UCSD-AML1 (cell line): Measurements from ENCODE around the gene SBK3.
A peak's percentile ranks its signal among the peaks of the same experiment; 100 is the strongest.
"Not testable (repeated sequence)": the region's sequence is repeated elsewhere in the genome, so short reads cannot be mapped to it uniquely, and the experiment has no call there.

ENCODE experiments used
- DNase-seq: peaks from one replicate; lab custom pipeline; 2025; ENCODE audit not compliant: unreplicated experiment; lab: John Stamatoyannopoulos, UW

Gene SBK3

DNA sequence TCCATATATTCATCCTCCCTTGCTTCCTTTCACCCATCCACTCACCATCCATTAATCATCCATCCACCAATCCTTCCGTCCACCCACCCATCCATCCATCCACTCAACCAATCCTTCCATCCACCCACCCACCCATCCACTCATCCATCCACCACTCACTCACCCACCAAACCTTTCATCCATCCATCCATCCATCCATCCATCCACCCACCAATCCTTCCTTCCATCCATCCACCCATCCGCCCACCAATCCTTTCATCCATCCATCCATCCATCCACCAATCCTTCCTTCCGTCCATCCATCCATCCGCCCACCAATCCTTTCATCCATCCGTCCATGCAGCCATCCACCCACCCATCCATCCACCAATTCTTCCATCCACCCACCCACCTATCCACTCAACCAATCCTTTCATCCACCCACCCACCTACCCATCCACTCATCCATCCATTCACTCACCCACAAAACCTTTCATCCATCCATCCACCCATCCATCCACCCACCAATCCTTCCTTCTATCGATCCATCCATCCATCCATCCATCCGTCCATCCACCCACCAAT is 3.0 kb downstream of the SBK3 start:
- DNase-seq, result no peak

DNA sequence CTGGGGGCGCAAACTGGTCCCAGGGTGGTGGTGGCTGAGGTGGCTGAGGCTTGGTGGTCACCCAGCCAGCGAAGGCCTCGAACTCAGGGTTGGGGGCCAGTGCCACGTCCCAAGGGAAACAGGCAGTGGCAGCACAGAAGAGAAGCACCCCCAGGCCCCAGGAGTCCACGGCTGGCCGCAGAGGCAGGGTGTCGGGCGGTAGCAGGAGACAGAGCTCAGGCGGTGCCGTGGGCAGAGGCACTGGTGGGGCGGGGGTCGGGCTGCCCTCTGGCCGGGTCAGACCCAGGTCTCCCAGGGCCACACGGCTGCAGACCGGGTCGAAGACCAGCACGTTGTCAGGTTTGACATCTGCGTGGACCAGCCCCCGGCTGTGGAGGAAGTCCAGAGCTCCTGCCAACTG is 4.3 kb downstream of the SBK3 start:
- DNase-seq, result no peak

DNA sequence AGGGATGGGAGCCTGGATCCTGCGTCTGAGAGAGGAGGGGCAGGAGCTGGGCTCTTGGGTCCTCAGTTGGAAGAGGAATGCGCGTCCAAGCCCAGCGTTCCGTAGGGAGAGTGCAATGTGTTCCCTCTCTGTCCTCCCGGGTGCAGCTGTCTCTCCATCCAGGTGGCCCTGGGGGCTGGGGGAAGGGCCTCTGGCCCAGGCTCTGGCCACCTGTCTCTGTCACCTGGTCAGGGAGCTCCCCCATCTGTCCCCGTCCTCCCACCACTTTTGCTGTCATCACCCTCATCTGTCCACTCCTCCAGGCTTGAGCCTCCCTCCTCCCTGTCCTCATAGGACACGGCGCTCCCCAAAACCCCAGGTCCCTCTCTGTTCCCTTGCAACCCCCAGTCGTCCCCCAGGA is 4.7 kb downstream of the SBK3 start:
- DNase-seq, result no peak

DNA sequence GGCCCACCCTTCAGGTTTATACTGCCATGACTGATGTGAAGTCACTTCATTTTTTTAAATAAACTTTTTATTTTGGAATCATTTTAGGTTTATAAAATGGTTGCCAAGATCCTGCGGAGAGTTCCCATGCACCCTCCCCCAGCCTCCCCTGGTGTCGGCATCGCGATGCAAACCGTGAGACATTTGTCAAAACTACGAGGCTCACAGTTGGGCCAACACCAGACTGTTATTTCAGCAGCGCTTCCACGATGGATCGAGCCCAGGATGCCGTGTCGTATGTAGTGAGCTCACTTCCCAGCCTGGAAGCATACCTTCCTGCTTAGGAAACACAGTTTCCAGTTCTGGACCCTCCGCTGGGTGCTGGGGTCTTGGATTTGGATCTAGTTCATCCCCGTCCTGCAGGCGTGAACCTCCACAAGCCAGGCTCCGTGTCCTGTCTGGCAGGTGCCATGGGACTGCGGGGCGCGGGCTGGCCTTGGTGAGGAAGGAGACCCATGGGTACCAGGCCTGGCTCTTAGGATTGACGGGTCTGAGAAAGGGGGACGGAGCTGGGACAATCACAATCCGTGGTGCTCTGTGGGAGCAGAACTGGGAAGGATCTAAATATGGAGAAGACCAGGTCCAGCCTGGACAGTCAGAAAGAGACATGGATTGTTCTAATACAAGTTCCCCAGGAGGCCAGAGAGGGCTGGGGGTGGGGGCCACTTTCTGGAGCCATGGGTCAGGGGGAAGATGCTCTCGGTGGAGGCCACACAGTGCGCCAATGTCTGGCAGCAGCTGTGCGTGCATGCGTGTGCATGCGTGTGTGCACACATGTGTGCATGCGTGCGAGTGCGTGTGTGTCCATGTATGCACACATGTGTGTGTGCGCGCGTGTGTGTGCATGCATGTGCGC is 6.0 kb downstream of the SBK3 start:
- no peak for DNase-seq

DNA sequence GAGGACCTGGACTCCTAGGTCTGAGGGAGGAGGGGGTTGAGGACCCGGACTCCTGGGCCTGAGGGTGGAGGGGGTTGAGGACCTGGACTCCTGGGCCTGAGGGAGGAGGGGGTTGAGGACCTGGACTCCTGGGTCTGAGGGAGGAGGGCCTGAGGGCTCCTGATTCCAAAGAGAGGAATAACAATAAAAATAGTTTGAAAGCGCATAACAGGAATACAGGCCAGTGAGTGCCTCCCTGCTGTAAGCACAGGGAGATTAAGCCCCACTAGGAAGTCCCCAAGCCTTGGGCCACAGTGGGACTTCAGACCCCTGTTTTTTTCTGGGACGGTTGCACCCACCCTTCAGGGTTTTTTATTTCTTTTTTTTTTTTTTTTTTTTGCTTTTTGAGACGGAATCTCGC is 7.2 kb downstream of the SBK3 start:
- DNase-seq, result no peak

DNA sequence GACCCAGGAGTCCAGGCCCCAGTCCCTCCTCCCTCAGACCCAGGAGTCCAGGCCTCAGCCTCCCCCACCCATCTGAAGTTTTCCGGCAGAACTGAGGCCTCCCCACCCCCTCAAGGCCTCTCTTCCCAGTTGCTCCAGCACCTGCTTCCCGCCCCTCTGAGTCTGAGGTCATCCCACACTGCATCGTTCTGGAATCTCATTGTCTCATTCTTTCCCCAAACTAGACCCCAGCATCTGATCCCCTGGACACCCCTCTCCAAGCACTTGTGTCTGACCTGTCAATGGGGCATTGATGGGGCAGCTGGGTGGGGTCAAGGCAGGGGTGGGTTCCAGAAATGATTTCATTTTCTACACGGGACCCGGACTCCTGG is 7.6 kb downstream of the SBK3 start:
- no peak for DNase-seq

DNA sequence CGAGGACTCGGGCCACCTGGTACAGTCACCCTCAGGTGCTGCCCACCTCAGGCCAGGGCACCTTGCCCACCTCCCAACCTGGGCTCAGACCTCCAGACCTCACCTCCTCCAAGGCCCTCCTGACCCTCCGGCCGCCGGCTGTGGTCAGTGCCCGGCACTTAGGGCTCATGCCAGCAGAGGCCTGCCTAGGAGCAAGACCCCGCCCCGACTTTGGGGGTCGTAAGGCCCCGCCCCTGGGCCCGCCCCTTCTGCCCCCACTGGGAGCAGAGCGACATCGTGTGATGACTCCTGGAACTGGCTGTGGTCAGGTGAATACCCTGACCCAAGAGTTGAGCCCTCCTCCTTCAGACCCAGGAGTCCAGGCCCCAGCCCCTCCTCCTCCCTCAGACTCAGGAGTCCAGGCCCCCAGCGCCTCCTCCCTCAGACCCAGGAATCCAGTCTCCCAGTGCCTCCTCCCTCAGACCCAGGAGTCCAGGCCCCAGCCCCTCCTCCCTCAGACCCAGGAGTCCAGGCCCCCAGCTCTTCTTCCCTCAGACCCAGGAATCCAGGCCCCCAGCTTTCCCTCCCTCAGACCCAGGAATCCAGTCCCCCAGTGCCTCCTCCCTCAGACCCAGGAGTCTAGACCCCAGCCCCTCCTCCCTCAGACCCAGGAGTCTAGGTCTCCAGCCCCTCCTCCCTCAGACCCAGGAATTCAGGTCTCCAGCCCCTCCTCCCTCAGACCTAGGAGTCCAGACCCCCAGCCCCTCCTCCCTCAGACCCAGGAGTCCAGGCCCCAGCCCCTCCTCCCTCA is 8.2 kb downstream of the SBK3 start, which contains the start of gene SBK2:
Gene SBK2, minus strand, starts transcription at position 183 of the 790 bp plus-strand sequence. CDS start 839 bp downstream, outside the sequence.
- no peak for DNase-seq

DNA sequence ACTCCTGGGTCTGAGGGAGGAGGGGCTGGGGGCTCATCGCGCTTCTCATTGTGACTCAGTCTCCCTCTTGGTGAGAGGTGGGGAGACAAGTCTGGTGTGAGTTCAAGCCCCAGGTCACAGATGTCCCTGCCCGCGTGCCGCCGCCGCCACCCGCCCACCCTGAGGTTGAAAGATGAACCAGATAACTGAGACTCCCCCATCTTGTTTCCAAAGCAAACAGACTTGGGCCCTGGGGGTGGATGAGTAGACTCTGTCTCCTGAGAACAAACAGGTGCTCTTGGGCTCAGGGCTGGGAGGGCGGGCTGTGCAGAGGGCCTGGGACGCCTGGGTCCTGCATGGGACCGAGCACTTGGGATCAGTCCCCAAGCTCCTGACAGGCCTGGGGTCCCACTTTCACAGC is 9.0 kb downstream of the SBK3 start:
- DNase-seq, result no peak

DNA sequence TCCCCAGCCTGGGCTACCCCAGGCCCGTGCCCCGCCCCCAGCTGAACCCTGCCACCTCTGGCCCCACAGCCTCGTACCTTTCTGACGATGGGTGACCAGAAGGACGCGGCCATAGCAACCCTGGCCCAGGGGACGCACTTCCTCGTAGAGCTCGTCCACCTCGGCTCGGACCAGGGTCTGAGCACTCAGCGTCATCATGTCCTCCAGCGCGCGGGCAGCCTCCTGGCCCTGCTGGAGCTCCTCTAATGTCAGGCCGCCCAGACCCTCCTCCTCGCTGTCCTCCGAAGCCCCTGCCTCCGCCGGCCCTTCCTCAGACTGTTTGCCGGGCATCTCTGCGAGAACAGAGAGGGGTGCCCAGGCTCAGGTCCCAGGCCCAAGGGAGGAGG is 9.4 kb downstream of the SBK3 start:
- no peak for DNase-seq

DNA sequence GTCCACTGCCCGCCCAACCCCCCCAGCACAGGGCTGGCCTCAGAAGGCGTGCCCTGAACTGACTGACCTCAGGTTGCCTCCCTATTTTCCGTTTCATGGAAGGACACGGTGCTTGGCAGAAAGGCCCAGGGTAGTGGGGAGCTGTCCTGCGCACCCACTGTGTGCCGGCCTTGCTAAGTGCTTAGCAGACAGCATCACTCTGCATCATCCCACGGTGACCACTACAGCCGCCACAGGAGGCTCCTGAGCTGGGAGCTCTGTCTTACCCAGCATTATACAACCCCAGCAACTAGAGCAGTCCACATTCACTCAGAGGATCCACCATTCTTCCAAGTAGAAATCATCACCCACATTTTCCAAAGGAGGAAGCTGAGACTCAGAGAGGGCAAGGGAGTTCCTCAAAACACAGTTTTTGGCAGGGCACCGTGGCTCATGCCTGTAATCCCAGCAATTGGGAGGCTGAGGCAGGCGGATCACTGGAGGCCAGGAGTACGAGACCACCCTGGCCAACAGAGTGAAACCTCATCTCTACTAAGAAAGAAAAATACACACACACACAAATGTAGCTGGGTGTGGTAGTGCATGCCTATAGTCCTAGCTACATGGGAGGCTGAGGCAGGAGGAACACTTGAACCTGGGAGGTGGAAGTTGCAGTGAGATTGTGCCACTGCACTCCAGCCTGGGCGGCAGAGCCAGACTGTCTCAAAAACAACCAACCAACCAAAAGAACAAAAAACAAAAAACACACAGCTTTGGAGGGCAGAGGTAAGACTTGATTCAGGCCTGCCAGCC is 10.0 kb downstream of the SBK3 start:
- no peak for DNase-seq

DNA sequence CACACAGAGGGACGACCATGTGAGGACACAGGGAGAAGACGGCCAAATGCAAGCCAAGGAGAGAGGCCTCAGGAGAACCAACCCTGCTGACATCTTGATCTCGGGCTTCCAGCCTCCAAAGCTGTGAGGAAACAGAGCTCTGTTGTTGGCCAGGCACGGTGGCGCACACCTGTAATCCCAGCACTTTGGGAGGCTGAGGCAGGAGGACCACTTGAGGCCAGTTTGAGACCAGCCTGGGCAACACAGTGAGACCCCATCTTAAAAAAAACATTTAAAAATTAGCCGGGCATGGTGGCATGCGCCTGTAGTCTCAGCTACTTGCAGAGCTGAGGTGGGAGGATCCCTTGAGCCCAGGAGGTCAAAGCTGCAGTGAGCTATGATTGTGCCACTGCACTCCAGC is 11.1 kb downstream of the SBK3 start:
- DNase-seq, result not testable (repeated sequence)

DNA sequence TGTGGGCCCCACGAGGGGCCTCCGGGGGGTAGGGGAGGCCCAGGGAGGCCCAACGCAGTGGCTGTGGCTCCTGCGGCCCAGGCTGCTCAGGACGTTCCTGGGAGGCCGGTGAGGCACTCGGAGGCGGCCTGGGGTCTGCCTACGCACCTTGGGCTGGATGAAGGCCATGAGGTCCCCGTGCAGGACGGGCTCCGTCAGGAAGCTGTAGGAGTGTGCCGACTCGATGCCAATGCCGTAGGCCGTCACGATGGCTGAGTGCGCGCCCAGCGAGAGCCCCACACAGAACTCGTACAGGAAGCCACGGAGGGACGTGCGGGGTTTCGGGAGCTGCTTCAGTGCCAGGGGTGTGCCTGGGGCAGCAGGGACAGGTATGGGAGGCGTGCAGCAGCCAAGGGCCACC is 14.3 kb downstream of the SBK3 start:
- no peak for DNase-seq

DNA sequence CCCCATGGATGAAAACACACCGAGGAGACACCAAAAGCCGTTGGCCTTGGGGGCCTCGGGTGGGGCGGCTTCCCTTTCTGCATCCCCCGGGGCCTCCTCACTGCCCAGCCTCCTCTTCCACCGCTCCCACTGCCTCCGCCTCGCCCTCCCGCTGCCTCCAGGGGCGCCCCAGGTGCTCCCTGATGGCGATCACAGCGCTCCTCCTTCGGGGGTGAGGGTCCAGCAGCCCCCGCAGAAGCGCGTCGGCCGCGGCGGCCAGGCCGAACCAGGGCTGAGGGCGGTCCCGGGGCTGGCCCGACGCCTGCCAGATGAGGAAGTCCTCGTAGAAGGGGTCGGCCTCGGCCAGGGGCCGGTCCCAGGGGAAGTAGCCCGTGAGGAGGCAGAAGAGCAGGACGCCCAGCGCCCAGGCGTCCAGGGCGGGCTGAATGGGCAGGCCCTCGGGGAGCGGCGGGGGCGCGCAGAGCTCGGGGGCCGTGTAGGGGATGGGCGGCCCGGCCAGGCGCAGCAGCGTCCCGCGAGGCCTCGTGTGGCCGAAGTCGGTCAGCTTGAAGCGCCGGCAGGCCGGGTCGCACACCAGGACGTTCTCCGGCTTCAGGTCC is 15.6 kb downstream of the SBK3 start:
- no peak for DNase-seq

DNA sequence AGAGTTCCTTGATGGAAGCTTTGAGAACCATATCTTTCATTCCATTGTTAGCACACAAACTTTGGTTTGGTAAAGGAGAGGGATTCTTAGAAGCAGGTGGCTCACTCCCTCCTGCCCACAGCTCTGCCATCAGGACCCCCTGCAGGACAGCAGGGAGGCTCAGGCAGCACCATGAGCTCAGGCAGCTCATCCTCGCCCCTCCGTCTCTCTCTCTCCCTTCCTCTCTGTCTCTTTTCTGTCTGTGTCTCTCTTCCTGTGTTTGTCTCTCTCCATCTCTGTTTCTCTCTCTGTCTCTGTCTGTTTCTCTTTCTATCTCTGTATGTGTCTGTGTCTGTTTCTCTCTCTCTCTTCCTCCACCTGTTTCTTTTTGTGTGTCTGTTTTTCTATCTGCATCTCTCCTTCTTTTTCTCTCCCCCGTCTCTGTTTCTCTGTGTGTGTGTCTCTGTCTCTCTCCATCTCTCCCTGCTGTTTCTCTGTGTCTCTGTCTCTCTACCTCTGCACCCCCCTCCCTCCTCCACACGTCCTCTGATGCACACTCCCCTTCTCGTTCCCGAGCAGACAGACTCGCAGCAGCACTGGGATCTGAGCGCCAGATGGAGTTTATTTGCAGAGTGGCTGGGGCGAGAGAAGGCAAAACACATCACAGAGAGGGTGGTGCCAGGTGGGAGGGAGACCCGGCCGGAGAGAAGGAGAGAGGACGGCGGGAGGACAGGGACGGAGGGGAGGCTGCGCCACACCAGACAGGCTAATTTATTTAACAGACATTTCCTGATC is 17.1 kb downstream of the SBK3 start:
- DNase-seq, result no peak

DNA sequence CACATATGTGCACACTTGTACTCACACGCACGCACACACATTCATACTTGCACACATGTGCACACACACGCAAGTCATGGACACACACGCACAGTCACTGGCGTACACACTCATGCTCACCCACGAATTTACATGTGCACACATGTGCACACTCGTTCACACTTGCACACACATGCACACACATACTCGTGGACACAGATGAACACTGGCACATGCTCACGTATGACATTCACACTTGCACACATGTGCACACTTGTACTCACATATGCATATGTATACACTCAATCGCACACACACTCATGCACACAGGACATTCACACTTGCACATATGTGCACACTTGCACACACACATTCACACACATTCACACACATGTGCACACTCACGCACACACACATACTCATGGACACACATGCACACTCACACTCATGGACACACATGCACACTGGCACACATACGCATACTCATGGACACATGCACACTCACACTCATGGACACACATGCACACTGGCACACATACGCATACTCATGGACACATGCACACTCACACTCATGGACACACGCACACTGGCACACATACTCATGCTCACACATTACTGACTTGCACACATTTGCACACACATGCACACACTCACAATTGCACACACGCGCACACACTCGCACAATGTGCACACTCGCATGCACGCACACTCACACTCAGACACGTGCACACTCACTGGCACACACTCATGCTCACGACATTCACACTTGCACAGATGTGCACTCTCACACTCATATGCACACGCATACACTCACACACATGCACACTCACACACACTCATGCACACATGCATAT is 17.9 kb downstream of the SBK3 start:
- DNase-seq, result no peak

DNA sequence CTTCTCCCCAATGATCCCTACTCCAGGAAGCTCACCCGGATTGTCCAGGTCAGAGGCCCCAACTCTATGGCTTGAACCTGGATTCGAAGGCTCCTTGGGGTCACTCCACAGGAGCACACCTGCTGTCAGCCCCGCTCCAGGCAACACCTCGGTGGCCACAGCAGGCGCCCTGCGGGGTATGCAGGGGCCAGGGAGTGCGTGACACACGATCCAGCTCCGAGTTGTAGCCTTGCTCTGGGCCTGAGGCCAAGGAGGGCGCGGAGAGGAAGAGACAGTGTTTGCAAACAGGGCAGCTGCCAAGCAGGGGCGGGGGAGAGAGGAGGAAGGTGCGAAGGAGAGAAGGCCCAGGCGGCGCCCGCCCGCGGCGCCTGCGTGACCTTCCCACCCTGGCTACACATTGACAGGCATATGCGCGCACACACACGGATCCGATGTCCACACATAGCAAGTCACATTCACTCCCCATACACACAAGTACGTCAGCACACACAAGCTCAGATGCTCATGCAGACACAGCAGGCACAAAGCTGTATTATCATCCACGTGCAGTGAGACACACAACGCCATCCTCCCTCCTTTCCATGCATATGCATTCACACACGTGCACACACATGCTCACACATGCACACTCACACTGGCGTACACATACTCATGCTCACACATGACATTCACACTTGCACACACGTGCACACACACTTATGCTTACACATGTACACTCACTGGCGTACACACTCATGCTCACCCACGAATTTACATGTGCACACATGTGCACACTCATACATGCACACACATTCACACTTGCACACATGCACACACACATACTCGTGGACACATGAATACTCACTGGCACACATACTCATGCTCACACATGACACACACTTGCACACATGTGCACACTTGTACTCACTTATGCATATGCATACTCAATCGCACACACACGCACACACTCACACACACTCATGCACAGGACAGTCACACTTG is 18.8 kb downstream of the SBK3 start:
- peak; percentile 41 for DNase-seq

DNA sequence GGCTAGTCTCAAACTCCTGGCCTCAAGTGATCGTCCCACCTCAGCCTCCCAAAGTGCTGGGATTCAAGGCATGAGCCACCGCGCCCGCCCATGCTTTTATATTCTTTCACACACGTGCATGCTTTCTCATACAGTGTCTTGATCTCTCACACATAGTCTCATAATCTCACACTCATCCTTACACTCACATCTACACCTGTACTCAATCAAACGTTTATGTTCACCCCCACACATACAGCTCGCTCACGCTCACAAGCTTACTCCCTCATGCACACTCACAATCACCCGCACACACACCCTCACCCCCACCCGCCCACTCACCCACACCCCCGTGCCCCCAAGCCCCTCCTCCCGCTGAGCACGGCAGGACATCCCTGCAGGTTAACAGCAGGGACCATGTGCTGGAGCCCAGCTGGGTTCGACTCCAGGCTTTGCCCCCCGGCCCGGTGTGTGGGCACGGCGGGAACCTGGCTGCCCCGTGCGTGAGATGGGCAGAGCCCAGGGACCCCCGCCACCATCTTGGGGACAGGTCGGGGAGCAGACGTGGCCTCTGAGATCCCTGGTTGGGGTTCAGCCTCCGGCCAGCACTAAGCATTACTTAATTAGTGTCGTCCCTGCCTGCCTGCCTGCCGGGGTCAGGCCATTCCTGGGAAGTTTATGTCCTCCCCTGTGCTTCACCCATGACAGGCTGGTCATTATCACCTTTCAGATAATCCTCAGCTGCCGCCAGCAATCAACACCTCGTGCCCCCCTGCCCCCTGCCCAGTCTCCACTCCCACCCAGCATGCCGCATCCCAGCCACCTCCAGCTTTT is 19.8 kb downstream of the SBK3 start:
- no peak for DNase-seq
